Measurements from ENCODE around the gene RASGRP2. TPM values are rescaled to one million over a fixed set of nuclear protein-coding genes. Genes with fewer than 3 reads are reported as not detected.
A peak's percentile ranks its signal among the peaks of the same experiment; 100 is the strongest.

The RASGRP2 gene
- total RNA-seq, 4 donors from 2014 or later = 0.64 to 7.6 (median 3.9) TPM

GRCh38 chr11:64751580-64751979 lies 7.6 kb upstream of the RASGRP2 start:
- Histone ChIP-seq H3K4me3 (no peak overlapping the region), H3K4me1 (no peaks in the 10 kb centered on the region), H3K27ac (no peak overlapping the region), H3K9me3 (no peaks in the 10 kb centered on the region), H3K36me3 (no peaks in the 10 kb centered on the region), H3K27me3 (no peaks in the 10 kb centered on the region)
- no peak for TF ChIP-seq EP300 (IDR thresholded peaks at IDR 0.05)
- no peak for TF ChIP-seq POLR2A (IDR thresholded peaks at IDR 0.05)
- no peak for TF ChIP-seq POLR2AphosphoS5 (IDR thresholded peaks at IDR 0.05)
- no peak for TF ChIP-seq CTCF (IDR thresholded peaks at IDR 0.05)
- no peak for DNase-seq (ENCODE audit: low spot score in 2 of 2)
- WGBS = 89% methylated on average over 9 of the region's 9 CpGs

DNA sequence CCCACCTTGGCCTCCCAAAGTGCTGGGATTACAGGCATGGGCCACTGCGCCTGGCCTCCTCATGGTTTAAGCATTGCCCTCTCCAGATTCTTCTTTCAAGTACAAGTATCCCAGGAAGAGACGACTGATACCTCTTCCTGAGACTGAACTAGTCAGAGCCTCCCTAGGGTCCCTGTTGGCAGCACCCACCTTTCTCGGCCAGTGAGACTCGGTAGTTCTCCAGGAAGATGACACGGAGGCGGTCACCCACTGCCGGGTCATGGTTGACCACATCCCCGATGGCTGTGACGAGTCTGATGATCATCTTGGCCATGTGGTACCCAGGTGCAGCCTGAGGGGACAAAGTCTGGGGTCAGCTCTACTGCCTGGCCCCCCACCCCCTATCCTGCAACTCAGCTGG lies 7.2 kb upstream of the RASGRP2 start:
- Histone ChIP-seq H3K27ac (no peak overlapping the region), H3K9me3 (no peaks in the 10 kb centered on the region), H3K36me3 (no peaks in the 10 kb centered on the region), H3K4me1 (no peaks in the 10 kb centered on the region), H3K4me3 (no peak overlapping the region), H3K27me3 (no peaks in the 10 kb centered on the region)
- TF ChIP-seq POLR2A (IDR thresholded peaks at IDR 0.05) = no peak
- no peak for TF ChIP-seq EP300 (IDR thresholded peaks at IDR 0.05)
- TF ChIP-seq CTCF (IDR thresholded peaks at IDR 0.05) = no peak
- WGBS = 92% methylated on average over 2 of the region's 9 CpGs
- DNase-seq (ENCODE audit: low spot score in 2 of 2) = no peak

- Histone ChIP-seq H3K4me1 (peaks cover 6% of the 10 kb centered on the region), H3K36me3 (no peaks in the 10 kb centered on the region), H3K9me3 (no peaks in the 10 kb centered on the region), H3K27ac (no peak overlapping the region), H3K4me3 (no peak overlapping the region), H3K27me3 (no peaks in the 10 kb centered on the region)
- TF ChIP-seq CTCF (IDR thresholded peaks at IDR 0.05) (no peak), EP300 (IDR thresholded peaks at IDR 0.05) (no peak), POLR2A (IDR thresholded peaks at IDR 0.05) (no peak), POLR2AphosphoS5 (IDR thresholded peaks at IDR 0.05) (no peak)
- no peak for DNase-seq (ENCODE audit: low spot score in 2 of 2)
- 95% methylated on average over 13 of the region's 13 CpGs for WGBS
These were observed 6.6 kb upstream of the RASGRP2 start for GRCh38 chr11:64750361-64751054.

GRCh38 chr11:64747961-64748665 lies 4.2 kb upstream of the RASGRP2 start:
- Histone ChIP-seq H3K27me3 (peaks cover 21% of the 10 kb centered on the region), H3K27ac (peak overlapping the region; percentile 23), H3K36me3 (no peaks in the 10 kb centered on the region), H3K9me3 (no peaks in the 10 kb centered on the region), H3K4me3 (no peak overlapping the region), H3K4me1 (peaks cover 28% of the 10 kb centered on the region)
- DNase-seq (ENCODE audit: low spot score in 2 of 2) = no peak
- TF ChIP-seq CTCF (IDR thresholded peaks at IDR 0.05) (no peak), POLR2AphosphoS5 (IDR thresholded peaks at IDR 0.05) (no peak), POLR2A (IDR thresholded peaks at IDR 0.05) (no peak), EP300 (IDR thresholded peaks at IDR 0.05) (no peak)
- WGBS = 80% methylated on average over 15 of the region's 15 CpGs

GRCh38 chr11:64746486-64746885 lies 2.5 kb upstream of the RASGRP2 start:
- H3K27me3 ChIP-seq = peaks cover 37% of the 10 kb centered on the region
- no peak for TF ChIP-seq POLR2AphosphoS5 (IDR thresholded peaks at IDR 0.05)
- TF ChIP-seq EP300 (IDR thresholded peaks at IDR 0.05) = no peak
- TF ChIP-seq CTCF (IDR thresholded peaks at IDR 0.05) = no peak
- no peak for TF ChIP-seq POLR2A (IDR thresholded peaks at IDR 0.05)
- no peaks in the 10 kb centered on the region for H3K9me3 ChIP-seq
- no peak overlapping the region for H3K4me3 ChIP-seq
- H3K27ac ChIP-seq = peak overlapping the region; percentile 28
- no peaks in the 10 kb centered on the region for H3K36me3 ChIP-seq
- H3K4me1 ChIP-seq = peaks cover 44% of the 10 kb centered on the region
- WGBS = 83% methylated on average over 5 of the region's 10 CpGs
- no peak for DNase-seq (ENCODE audit: low spot score in 2 of 2)
